IMR-90 (cell line): ENCODE measurements around the gene CAMTA1. TPM values are rescaled to one million over a fixed set of nuclear protein-coding genes. Genes with fewer than 3 reads are reported as not detected.

Source experiments
- ATAC-seq: fragments of 200-7000 bp; cut with Tn5 transposase; 2 replicates; pipeline ENCODE4 v1.9.1; 2020; ENCODE audit warnings: low read depth, mild to moderate bottlenecking, moderate library complexity
- BruUV-seq: library from RNA; stranded (reverse); fragments of 400-500 nt; replicated peaks from 2 replicates; lab custom pipeline; 2021; lab: Mats Ljungman, UMichigan
- CTCF ChIA-PET: fragments of 300-600 bp; formaldehyde crosslinking; extraction: SDS; loops from one replicate; lab custom pipeline; 2021; ENCODE audit warnings: antibody characterized with exemption; lab: Yijun Ruan, JAX
- POLR2A ChIA-PET: fragments of 300-600 bp; sonication (Branson Sonifier 250); formaldehyde crosslinking; loops from one replicate; lab custom pipeline; 2022; ENCODE audit warnings: antibody characterized with exemption; ENCODE audit not compliant: unreplicated experiment; lab: Charles Lee
- DNase-seq: peaks from one replicate; pipeline ENCODE4 v3.0.0; 2013
- H2AFZ ChIP-seq: replicated peaks from 2 replicates; pipeline ENCODE3; 2013; ENCODE audit warnings: low read length, mild to moderate bottlenecking; ENCODE audit not compliant: poor library complexity
- H2AK5ac ChIP-seq: 2 replicates; pipeline ENCODE4 v1.6.1; 2013; ENCODE audit warnings: low read depth, low read length, inconsistent platforms
- H2AK9ac ChIP-seq: replicated peaks from 2 replicates; pipeline ENCODE3; 2013; ENCODE audit warnings: mild to moderate bottlenecking, low read depth, low read length, moderate library complexity; ENCODE audit not compliant: poor library complexity
- H2BK120ac ChIP-seq: 2 replicates; pipeline ENCODE4 v1.6.1; 2013; ENCODE audit warnings: low read depth, low read length, inconsistent platforms
- H2BK15ac ChIP-seq: 3 replicates; pipeline ENCODE4 v1.6.1; 2013; ENCODE audit warnings: low read depth, low read length, inconsistent platforms
- H2BK20ac ChIP-seq: 2 replicates; pipeline ENCODE4 v1.6.1; 2013; ENCODE audit warnings: low read depth, mild to moderate bottlenecking, inconsistent platforms, low read length, moderate library complexity
- H2BK5ac ChIP-seq: 2 replicates; pipeline ENCODE4 v1.6.1; 2013; ENCODE audit warnings: mild to moderate bottlenecking, low read depth, low read length, inconsistent platforms; ENCODE audit not compliant: poor library complexity, severe bottlenecking
- H3K14ac ChIP-seq: replicated peaks from 2 replicates; pipeline ENCODE4 v1.6.1; 2013; ENCODE audit warnings: low read depth, low read length, inconsistent platforms
- H3K18ac ChIP-seq: 2 replicates; pipeline ENCODE4 v1.6.1; 2013; ENCODE audit warnings: low read depth, low read length, control low read depth
- H3K23ac ChIP-seq: 2 replicates; pipeline ENCODE4 v1.6.1; 2013; ENCODE audit warnings: low read depth, low read length, inconsistent platforms
- H3K27ac ChIP-seq: 2 replicates; pipeline ENCODE4 v1.5.1; 2013; ENCODE audit warnings: mild to moderate bottlenecking, control low read depth, low read length; ENCODE audit not compliant: insufficient read depth
- H3K27me3 ChIP-seq: 2 replicates; pipeline ENCODE4 v1.6.1; 2013; ENCODE audit warnings: low read length; ENCODE audit not compliant: control insufficient read depth, insufficient read depth
- H3K36me3 ChIP-seq: 2 replicates; pipeline ENCODE4 v1.6.1; 2013; ENCODE audit warnings: low read length, mixed read lengths; ENCODE audit not compliant: control insufficient read depth, insufficient read depth
- H3K4ac ChIP-seq: 2 replicates; pipeline ENCODE4 v1.6.1; 2013; ENCODE audit warnings: low read depth, low read length, inconsistent platforms
- H3K4me1 ChIP-seq: 2 replicates; pipeline ENCODE4 v1.6.1; 2013; ENCODE audit warnings: low read length, mixed read lengths; ENCODE audit not compliant: control insufficient read depth, insufficient read depth
- H3K4me2 ChIP-seq: 2 replicates; pipeline ENCODE4 v1.6.1; 2013; ENCODE audit warnings: low read depth, mild to moderate bottlenecking, control low read depth, low read length, moderate library complexity
- H3K4me3 ChIP-seq: 2 replicates; pipeline ENCODE4 v1.5.1; 2013; ENCODE audit warnings: low read depth, mild to moderate bottlenecking, control low read depth, low read length, moderate library complexity; ENCODE audit not compliant: insufficient read depth
- H3K56ac ChIP-seq: 2 replicates; pipeline ENCODE4 v1.6.1; 2013; ENCODE audit warnings: low read length, inconsistent platforms; ENCODE audit not compliant: insufficient read depth; ENCODE audit errors: extremely low read depth
- H3K79me1 ChIP-seq, 2 experiments: 2 replicates each; pipeline ENCODE4 v1.6.1; 2013; ENCODE audit warnings: low read length in 2 of 2, inconsistent platforms in 1 of 2, low read depth in 1 of 2
- H3K9ac ChIP-seq: 2 replicates; pipeline ENCODE4 v1.6.1; 2013; ENCODE audit warnings: low read depth, low read length, control low read depth
- H3K9me1 ChIP-seq: 2 replicates; pipeline ENCODE4 v1.6.1; 2013; ENCODE audit warnings: low read length, inconsistent platforms; ENCODE audit not compliant: insufficient read depth
- H3K9me3 ChIP-seq: 2 replicates; pipeline ENCODE4 v1.6.1; 2013; ENCODE audit warnings: low read length; ENCODE audit not compliant: control insufficient read depth, insufficient read depth
- H4K20me1 ChIP-seq: 2 replicates; pipeline ENCODE4 v1.6.1; 2013; ENCODE audit warnings: low read length, inconsistent platforms; ENCODE audit not compliant: insufficient read depth
- H4K5ac ChIP-seq: 2 replicates; pipeline ENCODE4 v1.6.1; 2013; ENCODE audit warnings: mild to moderate bottlenecking, low read depth, low read length, control low read depth
- H4K8ac ChIP-seq, 2 experiments: 2 replicates each; pipeline ENCODE4 v1.6.1; 2013; ENCODE audit warnings: low read depth in 2 of 2, low read length in 2 of 2, control low read depth in 1 of 2, inconsistent platforms in 1 of 2
- H4K91ac ChIP-seq: 2 replicates; pipeline ENCODE4 v1.6.1; 2013; ENCODE audit warnings: low read depth, low read length, inconsistent platforms; ENCODE audit not compliant: insufficient read depth
- WGBS, 2 experiments: methylation state at CpG; one replicate each; pipeline versions ENCODE4 v1.1.5 to v1.1.7; 2013; ENCODE audit warnings: missing lambda C conversion rate in 2 of 2; ENCODE audit not compliant: insufficient read length in 1 of 2; ENCODE audit errors: extremely low coverage in 2 of 2; 5-methylcytosine and 5-hydroxymethylcytosine counted together
- dilution Hi-C: fragments of 300-500 bp; cut with HindIII; formaldehyde crosslinking; loops from one replicate; pipeline ENCODE4 v1.14.3; 2018; ENCODE audit warnings: low sequenced_read_pairs; ENCODE audit not compliant: unreplicated experiment
- in situ Hi-C: fragments of 300-500 bp; cut with MboI; formaldehyde crosslinking; loops from 3 replicates; pipeline ENCODE4 v1.14.3; 2019; ENCODE audit warnings: low sequenced_read_pairs, inconsistent platforms, mixed read lengths
- intact Hi-C: fragments of 100-400 bp; cut with micrococcal nuclease; formaldehyde crosslinking; loops from 2 replicates; pipeline ENCODE4 v1.10.0; 2022
- polyA plus RNA-seq, 3 experiments: library from polyadenylated mRNA; depleted of rRNA; stranded (reverse); fragments of >200 nt; gene quantifications; 2 replicates each; pipeline ENCODE4 v1.2.3, GENCODE V29; 2012; ENCODE audit warnings: low replicate concordance in 1 of 3
- total RNA-seq: library from RNA; depleted of rRNA; stranded (reverse); fragments of >200 nt; gene quantifications from 2 replicates; pipeline ENCODE4 v1.2.3, GENCODE V29; 2012
- TF ChIP-seq, protein P1 (sequence below): fragments of 150-350 bp; IDR thresholded peaks from 2 replicates; pipeline ENCODE4 v1.6.1; 2016; ENCODE audit warnings: low read depth, mild to moderate bottlenecking, low read length, moderate library complexity, borderline replicate concordance

The CAMTA1 gene
- total and polyA plus RNA-seq, 2 of the 4 experiments (the other 2 are of a cell fraction) = 35.5 to 74.3 TPM

DNA sequence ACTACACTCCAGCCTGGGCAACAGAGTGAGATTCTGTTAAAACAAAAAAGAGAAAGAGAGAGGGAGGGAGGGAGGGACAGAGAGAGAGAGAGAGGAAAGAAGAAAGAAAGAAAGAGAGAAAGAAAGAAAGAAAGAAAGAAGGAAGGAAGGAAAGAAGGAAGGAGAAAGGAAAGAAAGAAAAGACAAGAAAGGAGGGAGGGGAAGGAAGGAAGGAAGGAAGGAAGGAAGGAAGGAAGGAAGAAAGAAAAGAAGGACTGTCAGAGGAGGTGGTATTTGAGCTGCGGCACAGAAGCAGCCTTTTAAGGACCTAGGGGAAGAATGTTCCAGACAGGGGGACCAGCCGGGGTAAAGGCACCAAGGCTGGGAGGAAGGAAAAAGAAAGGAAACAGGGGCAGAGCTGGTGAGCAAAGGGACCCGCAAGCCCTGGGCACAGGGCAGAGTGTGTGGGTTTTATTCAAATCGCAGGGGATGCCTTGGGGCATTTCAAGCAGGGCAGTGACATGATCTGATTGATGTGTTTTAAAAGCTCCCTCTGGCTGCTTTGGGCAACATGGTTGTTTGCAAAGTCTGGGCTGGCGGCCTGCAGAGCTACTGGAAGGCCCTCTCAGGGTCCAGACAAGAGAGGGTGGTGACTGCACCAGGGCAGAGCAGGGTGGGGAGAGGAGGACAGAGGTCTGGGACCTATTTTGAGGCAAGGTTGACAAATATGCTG lies 808.9 kb downstream of the CAMTA1 start:
- TF ChIP-seq, protein P1, sequence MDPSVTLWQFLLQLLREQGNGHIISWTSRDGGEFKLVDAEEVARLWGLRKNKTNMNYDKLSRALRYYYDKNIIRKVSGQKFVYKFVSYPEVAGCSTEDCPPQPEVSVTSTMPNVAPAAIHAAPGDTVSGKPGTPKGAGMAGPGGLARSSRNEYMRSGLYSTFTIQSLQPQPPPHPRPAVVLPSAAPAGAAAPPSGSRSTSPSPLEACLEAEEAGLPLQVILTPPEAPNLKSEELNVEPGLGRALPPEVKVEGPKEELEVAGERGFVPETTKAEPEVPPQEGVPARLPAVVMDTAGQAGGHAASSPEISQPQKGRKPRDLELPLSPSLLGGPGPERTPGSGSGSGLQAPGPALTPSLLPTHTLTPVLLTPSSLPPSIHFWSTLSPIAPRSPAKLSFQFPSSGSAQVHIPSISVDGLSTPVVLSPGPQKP = no peak
- Histone ChIP-seq H3K27me3 (peaks cover 18% of the 10 kb centered on the region), H3K14ac (no peak overlapping the region), H4K5ac (no peak overlapping the region), H3K27ac (no peak overlapping the region), H3K9me1 (no peaks in the 10 kb centered on the region), H3K4me1 (no peaks in the 10 kb centered on the region), H3K9me3 (no peaks in the 10 kb centered on the region), H3K18ac (no peak overlapping the region), H2AFZ (no peak overlapping the region), H2BK15ac (no peak overlapping the region), H2AK9ac (no peak overlapping the region), H2BK120ac (no peak overlapping the region), H3K4me3 (no peak overlapping the region), H3K56ac (no peak overlapping the region), H3K79me1 (no peaks in the 10 kb centered on the region), H3K9ac (no peak overlapping the region), H4K8ac (no peak overlapping the region), H2BK20ac (no peak overlapping the region), H4K20me1 (no peaks in the 10 kb centered on the region), H2AK5ac (no peak overlapping the region), H3K4me2 (no peak overlapping the region), H3K23ac (no peak overlapping the region), H3K36me3 (no peaks in the 10 kb centered on the region), H2BK5ac (no peak overlapping the region), H3K4ac (no peak overlapping the region), H4K91ac (no peak overlapping the region)
- no TSS peak for BruUV-seq
- intact Hi-C loops = no loop called here
- DNase-seq = no peak
- no peak for ATAC-seq
- CTCF ChIA-PET = no interaction called here
- WGBS, 2 experiments = 42% methylated on average over 3 of the region's 5 CpGs; no CpG with 5 or more reads in 1 of the 2 experiments
- dilution Hi-C loops = no loop called here
- POLR2A ChIA-PET = no interaction called here
- in situ Hi-C loops = no loop called here
